SU-DHL-6 (cell line): ENCODE measurements around the gene CRYGS.

Experiments used
- H2AFZ ChIP-seq: fragments of 200-600 bp; sonication (generic); 2 replicates; pipeline ENCODE4 v1.6.1; 2014; ENCODE audit warnings: low read depth, mild to moderate bottlenecking, moderate library complexity, mixed read lengths, antibody characterized with exemption, low read length; ENCODE audit not compliant: severe bottlenecking
- H3F3A ChIP-seq: fragments of 200-600 bp; shearing (Covaris generic); 2 replicates; pipeline ENCODE4 v1.6.0; 2016; ENCODE audit warnings: antibody characterized with exemption, mild to moderate bottlenecking; ENCODE audit not compliant: insufficient read depth
- H3K27ac ChIP-seq: fragments of 200-600 bp; sonication (generic); 2 replicates; pipeline ENCODE4 v1.5.1; 2016; ENCODE audit warnings: low read depth, mild to moderate bottlenecking, low read length, moderate library complexity, mixed read lengths
- H3K27me3 ChIP-seq: fragments of 200-600 bp; sonication (generic), shearing (Covaris generic); 2 replicates; pipeline ENCODE4 v1.6.0; 2014; ENCODE audit warnings: mild to moderate bottlenecking, low read length
- H3K36me3 ChIP-seq: fragments of 200-600 bp; sonication (generic); 2 replicates; pipeline ENCODE4 v1.6.1; 2014; ENCODE audit warnings: mild to moderate bottlenecking, low read length, mixed read lengths
- H3K4me2 ChIP-seq: fragments of 300-600, 200-600 bp; shearing (Covaris generic), sonication (generic); 2 replicates; pipeline ENCODE4 v1.6.0; 2014; ENCODE audit warnings: low read length, low read depth, mild to moderate bottlenecking; ENCODE audit not compliant: poor library complexity, severe bottlenecking
- H3K4me3 ChIP-seq: fragments of 200-600 bp; sonication (generic); 2 replicates; pipeline ENCODE4 v1.5.1; 2014; ENCODE audit warnings: antibody characterized with exemption, low read length, mild to moderate bottlenecking, mixed read lengths; ENCODE audit not compliant: insufficient read depth, poor library complexity, severe bottlenecking
- H3K79me2 ChIP-seq: fragments of 200-600 bp; sonication (generic); 2 replicates; pipeline ENCODE4 v1.6.1; 2014; ENCODE audit warnings: mild to moderate bottlenecking, low read length, moderate library complexity; ENCODE audit not compliant: insufficient read depth
- H3K9ac ChIP-seq: fragments of 200-600 bp; sonication (generic); 2 replicates; pipeline ENCODE4 v1.7.0; 2014; ENCODE audit warnings: mild to moderate bottlenecking, low read length
- H3K9me2 ChIP-seq: fragments of 200-600 bp; sonication (generic); replicated peaks from 2 replicates; pipeline ENCODE4 v1.6.1; 2014; ENCODE audit warnings: low read length; ENCODE audit not compliant: insufficient read depth
- H3K9me3 ChIP-seq: fragments of 200-600 bp; sonication (generic); 2 replicates; pipeline ENCODE4 v1.6.1; 2014; ENCODE audit warnings: low read length, mixed read lengths; ENCODE audit not compliant: insufficient read depth
- H4K20me1 ChIP-seq: fragments of 200-600 bp; sonication (generic); 2 replicates; pipeline ENCODE4 v1.6.1; 2014; ENCODE audit warnings: low read depth, mild to moderate bottlenecking, antibody characterized with exemption, low read length, moderate library complexity, mixed read lengths
- CTCF ChIP-seq: fragments of 200-600 bp; sonication (generic); IDR thresholded peaks from one replicate; pipeline ENCODE4 v1.5.1; 2017; ENCODE audit warnings: antibody characterized with exemption, mild to moderate bottlenecking, low read length, moderate library complexity; ENCODE audit not compliant: insufficient read depth, poor library complexity, severe bottlenecking
- EZH2phosphoT487 ChIP-seq: fragments of 200-600 bp; sonication (generic), shearing (Covaris generic); conservative IDR thresholded peaks from 2 replicates; pipeline ENCODE4 v1.6.1; 2018; ENCODE audit warnings: mild to moderate bottlenecking, antibody characterized with exemption, low read length, moderate library complexity, mixed read lengths

Gene CRYGS

DNA sequence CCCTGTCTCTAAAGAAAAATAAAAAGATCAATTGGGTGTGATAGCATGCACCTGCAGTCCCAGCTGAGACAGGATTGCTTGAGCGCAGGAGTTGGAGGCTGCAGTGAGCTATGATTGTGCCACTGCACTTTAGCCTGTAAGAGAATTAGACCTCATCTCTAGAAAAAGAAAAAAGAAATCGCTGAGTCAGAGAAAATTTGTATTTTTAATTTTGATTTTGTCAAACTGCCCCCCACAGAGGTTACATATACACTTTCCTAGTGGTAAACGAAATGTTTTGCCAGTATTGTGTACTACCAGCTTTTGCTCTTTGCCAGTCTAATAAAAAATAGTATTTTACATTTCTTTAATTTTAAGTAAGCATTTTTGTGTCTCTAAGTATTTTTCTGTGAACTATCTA, 5.3 kb upstream of the CRYGS start:
- H3F3A ChIP-seq, result no peaks in the 10 kb centered on the region
- no peak overlapping the region for H3K27ac ChIP-seq
- H4K20me1 ChIP-seq, result no peaks in the 10 kb centered on the region
- no peaks in the 10 kb centered on the region for H3K9me3 ChIP-seq
- no peak overlapping the region for H3K9ac ChIP-seq
- H3K9me2 ChIP-seq, result no peaks in the 10 kb centered on the region
- H3K27me3 ChIP-seq, result no peaks in the 10 kb centered on the region
- H3K36me3 ChIP-seq, result peaks cover 35% of the 10 kb centered on the region; the same call in 1 of the 2 replicates
- TF ChIP-seq CTCF (no peak), EZH2phosphoT487 (no peak)
- no peak overlapping the region for H3K4me3 ChIP-seq
- H2AFZ ChIP-seq, result no peak overlapping the region
- H3K4me2 ChIP-seq, result no peak overlapping the region
- H3K79me2 ChIP-seq, result no peaks in the 10 kb centered on the region

- TF ChIP-seq EZH2phosphoT487 (no peak), CTCF (peak; percentile 2)
- Histone ChIP-seq H3K79me2 (no peaks in the 10 kb centered on the region), H3K4me3 (no peak overlapping the region), H3F3A (0 out of 2 replicates have a peak, but pooled peaks cover 4% of the 10 kb centered on the region), H3K27ac (no peak overlapping the region), H3K9me3 (no peaks in the 10 kb centered on the region), H3K36me3 (peaks cover 11% of the 10 kb centered on the region; the same call in 1 of the 2 replicates), H3K27me3 (no peaks in the 10 kb centered on the region), H3K9me2 (no peaks in the 10 kb centered on the region), H2AFZ (no peak overlapping the region), H4K20me1 (no peaks in the 10 kb centered on the region), H3K9ac (no peak overlapping the region), H3K4me2 (no peak overlapping the region)
Observed at GRCh38 chr3:186540835-186541226, 3.3 kb downstream of the CRYGS start.

- Histone ChIP-seq H2AFZ (no peak overlapping the region), H3K9me2 (no peaks in the 10 kb centered on the region), H3K4me2 (peak overlapping the region; percentile 22), H3K27me3 (no peaks in the 10 kb centered on the region), H3F3A (0 out of 2 replicates have a peak, but pooled peaks cover 4% of the 10 kb centered on the region), H3K36me3 (peaks cover 8% of the 10 kb centered on the region; the same call in 1 of the 2 replicates), H3K27ac (no peak overlapping the region), H3K79me2 (no peaks in the 10 kb centered on the region), H3K4me3 (no peak overlapping the region), H3K9ac (no peak overlapping the region), H4K20me1 (no peaks in the 10 kb centered on the region), H3K9me3 (no peaks in the 10 kb centered on the region)
- TF ChIP-seq CTCF (peak; percentile 71), EZH2phosphoT487 (no peak)
Observed at GRCh38 chr3:186540221-186540834, 3.9 kb downstream of the CRYGS start.
